HG02970 (cell line): Measurements from ENCODE around the gene BACE1-AS.
"Not testable (repeated sequence)": the region's sequence is repeated elsewhere in the genome, so short reads cannot be mapped to it uniquely, and the experiment has no call there.

Experiments used
- ATAC-seq: cut with Tn5 transposase; IDR thresholded peaks from one replicate; pipeline ENCODE4 v1.9.1; 2021; ENCODE audit warnings: mild to moderate bottlenecking, moderate library complexity, moderate number of reproducible peaks; ENCODE audit not compliant: unreplicated experiment, low FRiP score

BACE1-AS gene

GRCh38 chr11:117290809-117291396, at the start of gene BACE1-AS:
Gene BACE1-AS (plus strand): TSS chr11:117291346.
- no peak for ATAC-seq

- ATAC-seq: no peak
Observed at GRCh38 chr11:117248341-117248740, 42.8 kb upstream of the BACE1-AS start.

- no peak for ATAC-seq
Observed at GRCh38 chr11:117249571-117249970, 41.6 kb upstream of the BACE1-AS start.

GRCh38 chr11:117251506-117251905, 39.6 kb upstream of the BACE1-AS start:
- ATAC-seq: no peak

- ATAC-seq: no peak
Observed at GRCh38 chr11:117255966-117256365, 35.2 kb upstream of the BACE1-AS start.

GRCh38 chr11:117256573-117256972, 34.6 kb upstream of the BACE1-AS start:
- no peak for ATAC-seq

GRCh38 chr11:117258576-117258975, 32.6 kb upstream of the BACE1-AS start:
- ATAC-seq: no peak

- ATAC-seq: no peak
Observed at GRCh38 chr11:117259417-117259816, 31.7 kb upstream of the BACE1-AS start.

GRCh38 chr11:117264624-117265323, 26.4 kb upstream of the BACE1-AS start:
- ATAC-seq: not testable (repeated sequence)

GRCh38 chr11:117265745-117266144, 25.4 kb upstream of the BACE1-AS start:
- no peak for ATAC-seq

GRCh38 chr11:117269856-117270255, 21.3 kb upstream of the BACE1-AS start:
- ATAC-seq: no peak

- ATAC-seq: no peak
Observed at GRCh38 chr11:117271208-117271607, 19.9 kb upstream of the BACE1-AS start.

- ATAC-seq: not testable (repeated sequence)
Observed at GRCh38 chr11:117272175-117272574, 19.0 kb upstream of the BACE1-AS start.

- ATAC-seq: no peak
Observed at GRCh38 chr11:117273550-117274289, 17.4 kb upstream of the BACE1-AS start.

- no peak for ATAC-seq
Observed at GRCh38 chr11:117278347-117278746, 12.8 kb upstream of the BACE1-AS start.

GRCh38 chr11:117279711-117280376, 11.3 kb upstream of the BACE1-AS start:
- ATAC-seq: no peak

GRCh38 chr11:117281159-117281558, 10.0 kb upstream of the BACE1-AS start:
- no peak for ATAC-seq

GRCh38 chr11:117281869-117282268, 9.3 kb upstream of the BACE1-AS start:
- ATAC-seq: no peak

GRCh38 chr11:117282956-117283355, 8.2 kb upstream of the BACE1-AS start:
- ATAC-seq: no peak

GRCh38 chr11:117284053-117284452, 7.1 kb upstream of the BACE1-AS start:
- no peak for ATAC-seq

- ATAC-seq: no peak
Observed at GRCh38 chr11:117286588-117286987, 4.6 kb upstream of the BACE1-AS start.
